Non-pigmented ciliary epithelial cell (primary cell): ENCODE results near the gene NIPBL.
"Not testable (repeated sequence)": the region's sequence is repeated elsewhere in the genome, so short reads cannot be mapped to it uniquely, and the experiment has no call there.

Experiments used
- DNase-seq: peaks from one replicate; pipeline ENCODE4 v3.0.0-alpha.2; 2010; ENCODE audit warnings: low read depth

Gene NIPBL

DNA sequence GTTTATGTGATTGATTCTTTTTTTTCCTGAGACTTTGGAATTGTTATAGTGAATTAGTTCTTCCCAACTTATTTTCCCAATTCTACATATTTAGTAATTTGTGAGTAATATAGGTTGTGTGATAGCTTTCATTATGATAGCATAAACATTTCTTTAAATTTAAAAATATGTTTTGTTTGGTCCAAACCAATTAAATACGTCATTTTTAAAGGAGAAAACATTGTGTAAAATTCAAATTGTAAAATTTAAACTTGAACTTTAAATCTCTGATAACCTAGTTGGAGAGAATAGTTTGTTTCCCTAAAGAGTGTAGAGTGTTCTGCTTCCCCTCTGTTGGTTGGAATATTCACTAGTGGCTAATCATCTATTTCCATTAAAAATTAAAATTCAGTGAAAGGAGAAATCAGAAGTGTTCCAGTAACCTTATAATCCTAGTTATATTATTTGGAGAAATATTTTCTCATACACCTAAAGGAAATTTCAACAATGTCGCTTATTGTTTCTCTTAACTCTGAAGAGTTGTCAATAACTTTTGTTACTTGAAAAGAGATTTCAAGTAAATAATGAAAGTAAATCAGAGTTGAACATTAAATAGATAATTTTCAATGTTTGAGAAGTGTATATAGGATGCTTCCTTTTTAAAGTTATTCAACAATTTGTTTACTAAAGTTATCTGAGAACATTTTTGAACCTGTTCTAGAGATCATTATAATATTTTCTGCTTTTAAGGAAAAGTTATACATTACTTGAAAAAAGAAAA lies 2.9 kb downstream of the NIPBL start:
- DNase-seq = no peak

DNA sequence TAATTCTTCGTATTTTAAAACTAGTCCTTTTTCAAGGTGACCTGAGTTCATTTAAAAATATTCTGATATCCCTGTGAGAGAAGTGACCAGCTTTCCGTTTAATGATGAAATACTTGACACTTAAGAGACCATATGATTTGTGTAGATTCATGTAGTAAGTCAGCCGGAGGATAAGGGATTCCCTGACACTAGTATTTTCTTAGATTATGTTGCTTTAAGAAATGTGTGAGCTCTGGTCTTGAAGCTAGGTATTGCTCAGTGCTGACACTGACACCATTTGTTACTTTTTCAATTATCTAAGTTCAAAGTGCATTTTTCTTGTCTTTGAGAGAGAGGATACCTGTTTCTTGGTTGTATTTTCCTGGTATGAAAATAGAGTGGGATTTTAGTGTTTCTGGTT lies 4.2 kb downstream of the NIPBL start:
- no peak for DNase-seq

DNA sequence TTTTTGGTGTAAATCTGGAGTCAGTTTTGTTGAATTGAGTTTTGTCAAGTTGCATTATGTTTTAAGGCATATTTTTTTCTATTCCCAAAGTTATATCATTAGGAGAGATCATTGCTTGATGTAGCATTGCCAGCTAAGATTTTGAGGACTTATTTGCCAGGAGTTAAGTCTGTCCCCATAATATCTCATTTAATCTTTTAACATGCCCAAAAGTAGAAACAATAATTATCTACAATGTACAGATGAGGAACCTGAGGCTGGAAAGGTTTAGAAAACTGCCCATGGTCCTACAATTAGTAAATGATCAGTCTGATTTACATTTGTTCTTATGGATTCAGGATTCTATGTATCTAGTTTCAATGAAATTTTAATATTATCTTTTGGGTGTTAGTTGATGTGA lies 4.7 kb downstream of the NIPBL start:
- no peak for DNase-seq

- no peak for DNase-seq
Measured at GRCh38 chr5:36881807-36882206, 5.2 kb downstream of the NIPBL start.

- no peak for DNase-seq
Measured at GRCh38 chr5:36882250-36882649, 5.7 kb downstream of the NIPBL start.

DNA sequence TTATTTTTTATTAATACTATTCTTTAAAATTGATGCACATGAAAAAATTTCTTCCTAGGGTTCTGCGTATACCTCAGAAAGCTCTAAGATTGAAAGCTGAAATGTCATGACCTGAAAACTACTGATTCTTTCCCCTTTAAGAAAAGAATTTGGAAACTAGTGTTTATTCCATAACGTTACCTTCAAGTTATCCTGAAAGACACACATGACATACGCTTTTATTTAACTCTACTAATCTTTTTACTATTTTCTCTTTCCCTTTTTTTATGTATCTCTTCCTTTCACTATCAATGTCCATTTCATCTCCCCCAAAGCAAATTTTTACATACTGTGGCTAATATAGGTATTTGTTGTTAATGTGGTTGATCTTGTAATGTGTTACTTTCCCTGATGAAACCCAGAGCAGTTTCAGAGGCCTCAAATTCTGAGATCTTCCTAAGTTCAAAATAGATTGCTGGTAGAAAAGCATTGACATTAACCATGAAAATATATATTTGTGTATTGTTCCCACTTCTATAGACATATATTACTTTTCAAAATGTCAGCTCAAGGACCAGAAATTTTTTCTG lies 7.4 kb downstream of the NIPBL start:
- no peak for DNase-seq

DNA sequence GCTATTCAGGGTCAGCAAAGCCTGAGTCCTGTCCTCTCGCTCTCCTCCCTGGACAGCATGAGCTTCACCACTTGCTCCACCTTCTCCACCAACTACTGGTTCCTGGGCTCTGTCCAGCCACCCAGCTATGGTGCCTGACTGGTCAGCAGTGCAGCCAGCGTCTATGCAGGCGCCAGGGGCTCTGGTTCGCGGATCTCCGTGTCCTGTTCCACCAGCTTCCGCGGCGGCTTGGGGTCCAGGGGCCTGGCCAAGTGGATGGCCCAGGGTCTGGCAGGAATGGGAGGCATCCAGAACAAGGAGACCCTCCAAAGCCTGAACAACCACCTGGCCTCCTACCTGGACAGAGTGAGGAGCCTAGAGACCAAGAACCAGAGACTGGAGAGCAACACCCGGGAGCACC lies 8.6 kb downstream of the NIPBL start:
- no peak for DNase-seq

GRCh38 chr5:36885566-36886485 lies 9.3 kb downstream of the NIPBL start:
- DNase-seq = no peak

- DNase-seq = no peak
Measured at GRCh38 chr5:36886791-36887190, 10.2 kb downstream of the NIPBL start.

DNA sequence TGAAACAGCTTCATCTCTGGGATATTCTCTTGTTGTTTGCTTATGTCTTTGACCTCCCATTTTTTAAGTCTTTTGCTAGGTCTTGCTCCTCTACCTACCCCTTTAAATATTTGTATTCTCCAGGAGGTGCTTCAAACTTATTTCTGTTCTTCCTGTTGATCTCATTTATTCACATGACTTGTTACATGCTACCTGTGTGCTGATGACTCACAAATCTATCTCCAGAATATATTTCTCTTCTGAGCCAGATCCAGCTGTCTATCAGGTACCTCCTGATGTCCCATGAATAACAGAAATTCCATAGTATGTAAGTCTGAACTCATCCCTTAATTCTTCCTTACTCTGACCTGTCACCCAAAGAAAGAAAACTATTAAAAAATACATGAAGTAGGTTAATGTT lies 11.0 kb downstream of the NIPBL start:
- DNase-seq = no peak

DNA sequence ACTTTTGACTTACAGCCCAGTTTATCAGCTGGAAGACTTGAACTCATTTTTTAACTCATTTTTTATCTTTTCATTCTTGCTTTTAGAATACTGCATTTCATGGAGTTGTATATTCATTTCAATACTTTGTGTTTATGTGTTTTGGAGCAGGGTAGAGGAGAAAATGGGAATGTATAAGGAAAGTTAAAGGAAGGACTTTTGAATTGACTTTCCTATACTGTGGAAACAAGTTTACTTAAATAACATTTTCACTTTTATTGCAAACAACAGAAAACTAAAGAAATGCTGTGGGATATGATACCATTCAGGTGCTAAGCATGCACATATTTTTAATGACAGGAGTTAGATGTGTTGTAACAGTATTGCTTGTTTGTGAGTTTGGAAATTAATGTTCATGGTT lies 11.7 kb downstream of the NIPBL start:
- no peak for DNase-seq

- DNase-seq = no peak
Measured at GRCh38 chr5:36889264-36889663, 12.7 kb downstream of the NIPBL start.

DNA sequence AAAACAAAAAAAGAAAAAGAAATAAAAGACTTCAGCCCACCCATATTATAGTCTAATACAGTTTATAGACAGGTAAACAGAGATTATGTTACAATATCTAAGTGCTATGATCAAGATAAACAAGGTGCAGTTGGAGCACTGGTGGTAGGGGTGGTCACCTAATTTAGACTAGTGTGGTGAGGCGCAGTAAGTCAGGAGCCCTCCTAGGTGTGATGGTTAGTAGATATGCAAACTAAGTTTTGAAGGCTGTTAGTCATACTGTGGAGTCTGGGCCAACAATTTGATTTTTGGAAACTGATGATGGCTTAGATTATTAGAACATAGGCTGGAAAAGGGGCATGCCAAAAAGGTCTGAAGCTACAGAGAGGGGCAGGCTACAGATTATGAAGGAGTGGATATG lies 14.7 kb downstream of the NIPBL start:
- DNase-seq = no peak

DNA sequence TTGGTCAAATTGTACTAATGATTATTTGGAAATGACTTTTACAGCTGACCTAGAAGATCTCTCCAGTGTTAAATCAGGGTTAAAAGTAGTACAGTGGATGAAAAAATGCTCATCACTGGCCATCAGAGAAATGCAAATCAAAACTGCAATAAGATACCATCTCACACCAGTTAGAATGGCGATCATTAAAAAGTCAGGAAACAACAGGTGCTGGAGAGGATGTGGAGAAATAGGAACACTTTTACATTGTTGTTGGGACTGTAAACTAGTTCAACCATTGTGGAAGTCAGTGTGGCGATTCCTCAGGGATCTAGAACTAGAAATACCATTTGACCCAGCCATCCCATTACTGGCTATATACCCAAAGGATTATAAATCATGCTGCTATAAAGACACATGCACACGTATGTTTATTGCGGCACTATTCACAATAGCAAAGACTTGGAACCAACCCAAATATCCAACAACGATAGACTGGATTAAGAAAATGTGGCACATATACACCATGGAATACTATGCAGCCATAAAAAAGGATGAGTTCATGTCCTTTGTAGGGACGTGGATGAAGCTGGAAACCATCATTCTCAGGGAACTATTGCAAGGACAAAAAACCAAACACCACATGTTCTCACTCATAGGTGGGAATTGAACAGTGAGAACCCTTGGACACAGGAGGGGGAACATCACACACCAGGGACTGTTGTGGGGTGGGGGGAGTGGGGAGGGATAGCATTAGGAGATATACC lies 15.7 kb downstream of the NIPBL start:
- not testable (repeated sequence) for DNase-seq

DNA sequence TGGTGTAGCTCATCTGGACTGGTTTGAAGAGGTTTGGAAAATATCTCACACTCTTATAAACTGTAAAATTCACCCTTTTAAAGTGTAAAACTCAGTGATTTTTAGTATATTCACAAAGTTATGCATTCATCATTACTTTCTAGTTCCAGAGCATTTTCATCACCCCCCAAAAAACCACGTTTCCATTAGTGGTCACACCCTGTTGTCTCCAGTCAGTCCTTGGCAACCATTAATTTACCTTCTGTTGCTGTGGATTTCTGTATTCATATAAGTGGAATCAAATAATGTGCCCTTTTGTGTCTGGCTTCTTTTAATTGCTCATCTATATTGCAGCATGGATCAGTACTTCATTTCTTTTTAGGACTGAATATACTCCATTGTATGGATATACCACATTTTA lies 18.4 kb downstream of the NIPBL start:
- DNase-seq = no peak

DNA sequence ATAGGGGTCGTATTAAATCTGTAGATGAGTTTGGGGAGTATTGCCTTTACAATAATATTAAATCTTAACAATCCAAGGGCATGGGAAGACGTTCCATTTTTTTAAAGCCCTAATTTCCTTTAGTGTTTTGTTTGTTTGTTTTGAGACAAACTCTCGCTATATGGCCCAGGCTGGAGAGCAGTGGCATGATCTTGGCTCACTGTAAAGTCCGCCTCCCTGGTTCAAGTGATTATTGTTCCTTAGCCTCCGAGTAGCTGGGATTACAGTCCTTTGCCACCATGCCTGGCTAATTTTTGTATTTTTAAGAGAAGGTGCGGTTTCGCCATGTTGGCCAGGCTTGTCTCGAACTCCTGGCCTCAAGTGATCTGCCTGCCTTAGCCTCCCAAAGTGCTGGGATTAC lies 19.9 kb downstream of the NIPBL start:
- no peak for DNase-seq

GRCh38 chr5:36897616-36898015 lies 21.0 kb downstream of the NIPBL start:
- no peak for DNase-seq

- no peak for DNase-seq
Measured at GRCh38 chr5:36899860-36900259, 23.3 kb downstream of the NIPBL start.

- no peak for DNase-seq
Measured at GRCh38 chr5:36900283-36900682, 23.7 kb downstream of the NIPBL start.

GRCh38 chr5:36901077-36901476 lies 24.5 kb downstream of the NIPBL start:
- DNase-seq = not testable (repeated sequence)

DNA sequence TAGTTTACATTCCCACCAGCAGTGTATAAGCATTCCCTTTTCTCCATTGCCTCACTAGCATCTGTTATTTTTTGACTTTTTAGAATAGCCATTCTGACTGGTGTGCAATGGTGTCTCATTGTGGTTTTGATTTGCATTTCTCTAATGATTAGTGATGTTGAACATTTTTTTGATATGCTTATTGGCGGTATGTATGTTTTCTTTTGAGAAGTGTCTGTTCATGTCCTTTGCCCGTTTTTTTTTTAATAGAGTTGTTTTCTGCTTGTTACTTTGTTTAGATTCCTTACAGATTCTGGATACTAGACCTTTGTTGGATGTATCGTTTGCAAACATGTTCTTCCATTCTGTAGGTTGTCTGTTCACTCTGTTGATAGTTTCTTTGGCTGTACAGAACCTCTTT lies 25.3 kb downstream of the NIPBL start:
- no peak for DNase-seq

GRCh38 chr5:36902353-36902752 lies 25.8 kb downstream of the NIPBL start:
- DNase-seq = no peak
